HepG2 (cell line): Measurements from ENCODE around the gene POLR3K. TPM values are rescaled to one million over a fixed set of nuclear protein-coding genes. Genes with fewer than 3 reads are reported as not detected.

Experiments
- AGO2 ChIP-seq: fragments of 200-400 bp; formaldehyde crosslinking; optimal IDR thresholded peaks from 2 replicates; pipeline ENCODE3; 2017; ENCODE audit warnings: mild to moderate bottlenecking, low read depth, low read length, moderate library complexity
- ATAD3A ChIP-seq: sonication (generic); formaldehyde crosslinking; IDR thresholded peaks from 2 replicates; pipeline ENCODE4 v1.4.0; 2020; ENCODE audit warnings: missing genetic modification reagents
- CBX1 ChIP-seq: IDR thresholded peaks from one replicate; pipeline ENCODE4 v1.6.1; 2016; ENCODE audit warnings: antibody characterized with exemption, low read depth
- CBX5 ChIP-seq: sonication (generic); formaldehyde crosslinking; IDR thresholded peaks from 2 replicates; pipeline ENCODE4 v1.4.0; 2020; ENCODE audit warnings: missing genetic modification reagents, borderline replicate concordance
- CEBPG ChIP-seq: IDR thresholded peaks from 2 replicates; pipeline ENCODE4 v1.6.1; 2016
- GABPB1 ChIP-seq: IDR thresholded peaks from 2 replicates; pipeline ENCODE4 v1.6.1; 2016; ENCODE audit warnings: mild to moderate bottlenecking, missing genetic modification reagents, moderate library complexity, missing compliant biosample characterization
- HNF1B ChIP-seq: sonication (generic); formaldehyde crosslinking; IDR thresholded peaks from 2 replicates; pipeline ENCODE4 v1.5.1; 2020; ENCODE audit warnings: mild to moderate bottlenecking, moderate library complexity, missing genetic modification reagents
- HNRNPLL ChIP-seq: fragments of 200-400 bp; formaldehyde crosslinking; IDR thresholded peaks from 2 replicates; pipeline ENCODE4 v1.6.1; 2017; ENCODE audit warnings: mild to moderate bottlenecking, low read depth, low read length; ENCODE audit not compliant: poor library complexity, severe bottlenecking
- HOMEZ ChIP-seq: IDR thresholded peaks from 2 replicates; pipeline ENCODE4 v1.6.1; 2016; ENCODE audit warnings: low read depth
- KLF9 ChIP-seq: IDR thresholded peaks from 2 replicates; pipeline ENCODE4 v1.6.1; 2016; ENCODE audit warnings: low read depth
- MXI1 ChIP-seq: IDR thresholded peaks from 3 replicates; pipeline ENCODE4 v1.6.1; 2012; ENCODE audit warnings: low read depth, low read length, inconsistent platforms, borderline replicate concordance
- PHF5A ChIP-seq: IDR thresholded peaks from one replicate; pipeline ENCODE4 v1.6.1; 2018; ENCODE audit warnings: low read depth, missing genetic modification reagents; ENCODE audit not compliant: unreplicated experiment
- RAD21 ChIP-seq: fragments of 450-650 bp; formaldehyde crosslinking; IDR thresholded peaks from 2 replicates; pipeline ENCODE4 v1.5.0; 2020; ENCODE audit warnings: mild to moderate bottlenecking
- RAD51 ChIP-seq: fragments of 450-650 bp; IDR thresholded peaks from 2 replicates; pipeline ENCODE4 v1.6.1; 2016; ENCODE audit warnings: borderline replicate concordance
- SMAD9 ChIP-seq: sonication (generic); formaldehyde crosslinking; IDR thresholded peaks from 2 replicates; pipeline ENCODE4 v1.5.1; 2020; ENCODE audit warnings: mild to moderate bottlenecking, missing genetic modification reagents
- SP5 ChIP-seq: IDR thresholded peaks from 2 replicates; pipeline ENCODE4 v1.6.1; 2016; ENCODE audit warnings: low read depth, borderline replicate concordance
- SSRP1 ChIP-seq: IDR thresholded peaks from 2 replicates; pipeline ENCODE4 v1.6.1; 2016; ENCODE audit warnings: control low read depth
- THAP11 ChIP-seq: IDR thresholded peaks from 2 replicates; pipeline ENCODE4 v1.6.1; 2016; ENCODE audit warnings: missing biosample characterization, missing genetic modification reagents
- ZBTB33 ChIP-seq: sonication (generic); formaldehyde crosslinking; IDR thresholded peaks from 2 replicates; pipeline ENCODE4 v1.4.0; 2020; ENCODE audit warnings: missing genetic modification reagents
- ZBTB7B ChIP-seq: sonication (generic); formaldehyde crosslinking; IDR thresholded peaks from 2 replicates; pipeline ENCODE4 v1.4.0; 2020; ENCODE audit warnings: missing genetic modification reagents
- ZNF264 ChIP-seq: sonication (generic); formaldehyde crosslinking; IDR thresholded peaks from 2 replicates; pipeline ENCODE4 v1.4.0; 2020; ENCODE audit warnings: missing genetic modification reagents
- ZNF317 ChIP-seq: sonication (generic); formaldehyde crosslinking; IDR thresholded peaks from 2 replicates; pipeline ENCODE4 v1.5.0; 2020; ENCODE audit warnings: mild to moderate bottlenecking, missing genetic modification reagents
- ZNF484 ChIP-seq: sonication (generic); formaldehyde crosslinking; IDR thresholded peaks from 2 replicates; pipeline ENCODE4 v1.5.1; 2020; ENCODE audit warnings: mild to moderate bottlenecking, low read depth, missing genetic modification reagents, borderline replicate concordance
- ZNF768 ChIP-seq: sonication (generic); formaldehyde crosslinking; IDR thresholded peaks from 2 replicates; pipeline ENCODE4 v1.4.0; 2020; ENCODE audit warnings: missing genetic modification reagents
- ZNF790 ChIP-seq: sonication (generic); formaldehyde crosslinking; IDR thresholded peaks from 2 replicates; pipeline ENCODE4 v1.8.0; 2022; ENCODE audit warnings: missing genetic modification reagents, mild to moderate bottlenecking, borderline replicate concordance
- polyA plus RNA-seq, 8 experiments: library from polyadenylated mRNA; depleted of rRNA in 3 of 8; stranded (reverse) in 7 of 8; unstranded in 1 of 8; fragments of >200 nt; fragmentation: Illumina TruSeq in 4 of 8; extraction: Trizol in 4 of 8; gene quantifications; 2 replicates each; pipeline versions ENCODE4 v1.2.1 to v1.2.3, GENCODE V29; 2011 to 2016; ENCODE audit warnings: low read depth in 4 of 8, missing spikeins in 1 of 8, mixed read lengths in 1 of 8; ENCODE audit not compliant: insufficient read depth in 1 of 8
- total RNA-seq, 5 experiments: library from RNA; depleted of rRNA; stranded (reverse); fragments of >200 nt; fragmentation: Illumina TruSeq; extraction: Trizol; gene quantifications; 2 replicates each; pipeline ENCODE4 v1.2.3, GENCODE V29; 2016; ENCODE audit warnings: low read depth in 1 of 5
- TF ChIP-seq, protein P1 (sequence below): IDR thresholded peaks from 2 replicates; pipeline ENCODE4 v1.6.1; 2016; ENCODE audit warnings: missing genetic modification reagents, missing compliant biosample characterization
- TF ChIP-seq, protein P2 (sequence below): IDR thresholded peaks from 2 replicates; pipeline ENCODE4 v1.6.1; 2018; ENCODE audit warnings: missing genetic modification reagents, mild to moderate bottlenecking, missing compliant biosample characterization

POLR3K gene
- total and polyA plus RNA-seq, 2 of the 13 experiments (the other 11 are each of a cell fraction or from before 2014, with no cell fraction given) = 14.8 to 18.8 TPM

DNA sequence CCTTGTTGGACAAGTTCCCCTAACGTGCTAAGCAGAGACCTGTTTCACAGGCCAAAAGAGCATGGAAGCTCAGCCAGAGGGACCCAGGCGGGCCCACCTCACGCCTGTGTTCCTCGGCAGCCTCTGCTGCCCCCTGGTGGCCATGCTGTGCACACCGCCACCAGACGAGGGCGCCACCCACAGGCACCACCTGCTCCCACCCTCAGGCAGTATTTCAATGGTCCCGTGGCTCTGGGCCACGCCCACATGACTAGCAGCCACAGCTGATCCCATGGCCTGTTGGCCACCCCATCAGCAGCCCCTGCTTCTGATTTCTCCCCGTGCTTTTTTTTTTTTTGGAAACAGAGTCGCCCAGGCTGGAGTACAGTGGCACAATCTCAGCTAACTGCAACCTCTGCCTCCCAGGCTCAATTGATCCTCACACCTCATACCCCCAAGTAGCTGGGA lies 43.5 kb upstream of the POLR3K start (continued):
- TF ChIP-seq ZBTB33 (CRISPR knock-in tag) = peak; percentile 99
- peak; percentile 85; the same call in 1 of the 3 replicates for TF ChIP-seq MXI1
- peak; percentile 91 for TF ChIP-seq KLF9 (CRISPR knock-in tag)
- peak; percentile 28; the same call in 1 of the 2 replicates for TF ChIP-seq HNF1B
- no peak for TF ChIP-seq ZNF264 (CRISPR knock-in tag)
- TF ChIP-seq ZBTB7B = peak; percentile 72; the same call in 1 of the 2 replicates
- TF ChIP-seq HOMEZ (CRISPR knock-in tag) = peak; percentile 65; the same call in 1 of the 2 replicates
- no peak for TF ChIP-seq PHF5A
- TF ChIP-seq ZNF484 (CRISPR knock-in tag) = no peak
- peak; percentile 67 for TF ChIP-seq GABPB1 (CRISPR knock-in tag)
- peak; percentile 55 for TF ChIP-seq AGO2
- TF ChIP-seq SMAD9 = no peak
- TF ChIP-seq ATAD3A = no peak
- TF ChIP-seq, protein P1, sequence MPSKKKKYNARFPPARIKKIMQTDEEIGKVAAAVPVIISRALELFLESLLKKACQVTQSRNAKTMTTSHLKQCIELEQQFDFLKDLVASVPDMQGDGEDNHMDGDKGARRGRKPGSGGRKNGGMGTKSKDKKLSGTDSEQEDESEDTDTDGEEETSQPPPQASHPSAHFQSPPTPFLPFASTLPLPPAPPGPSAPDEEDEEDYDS (CRISPR knock-in tag) = peak; percentile 48; the same call in 1 of the 2 replicates
- TF ChIP-seq HNRNPLL = peak; percentile 54
- 0 out of 2 replicates have a peak, but pooled peaks have one; percentile 48 for TF ChIP-seq SSRP1 (CRISPR knock-in tag)
- TF ChIP-seq, protein P2, sequence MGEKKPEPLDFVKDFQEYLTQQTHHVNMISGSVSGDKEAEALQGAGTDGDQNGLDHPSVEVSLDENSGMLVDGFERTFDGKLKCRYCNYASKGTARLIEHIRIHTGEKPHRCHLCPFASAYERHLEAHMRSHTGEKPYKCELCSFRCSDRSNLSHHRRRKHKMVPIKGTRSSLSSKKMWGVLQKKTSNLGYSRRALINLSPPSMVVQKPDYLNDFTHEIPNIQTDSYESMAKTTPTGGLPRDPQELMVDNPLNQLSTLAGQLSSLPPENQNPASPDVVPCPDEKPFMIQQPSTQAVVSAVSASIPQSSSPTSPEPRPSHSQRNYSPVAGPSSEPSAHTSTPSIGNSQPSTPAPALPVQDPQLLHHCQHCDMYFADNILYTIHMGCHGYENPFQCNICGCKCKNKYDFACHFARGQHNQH (CRISPR knock-in tag) = peak; percentile 71; the same call in 1 of the 2 replicates
- TF ChIP-seq CBX1 = peak; percentile 86
- peak; percentile 66 for TF ChIP-seq THAP11 (CRISPR knock-in tag)
- peak; percentile 66; the same call in 1 of the 2 replicates for TF ChIP-seq ZNF768
- peak; percentile 74; the same call in 1 of the 2 replicates for TF ChIP-seq CBX5 (CRISPR knock-in tag)
- 0 out of 2 replicates have a peak, but pooled peaks have one; percentile 47 for TF ChIP-seq ZNF790
- peak; percentile 97 for TF ChIP-seq RAD21 (CRISPR knock-in tag)
- TF ChIP-seq ZNF317 (CRISPR knock-in tag) = 0 out of 2 replicates have a peak, but pooled peaks have one; percentile 56
- peak; percentile 75 for TF ChIP-seq SP5 (CRISPR knock-in tag)
- no peak for TF ChIP-seq RAD51
- TF ChIP-seq CEBPG (CRISPR knock-in tag) = peak; percentile 45
